HEK293 (cell line): ENCODE results near the gene DGCR2.

ENCODE experiments used
- CTCF ChIA-PET: fragments of 350-600 bp; formaldehyde crosslinking; extraction: SDS; loops from one replicate; lab custom pipeline; 2021; ENCODE audit warnings: antibody characterized with exemption; lab: Yijun Ruan, JAX
- POLR2A ChIA-PET: fragments of 300-600 bp; formaldehyde crosslinking; extraction: SDS; loops from one replicate; lab custom pipeline; 2020; ENCODE audit warnings: antibody characterized with exemption, inconsistent platforms; lab: Yijun Ruan, JAX
- H3K27ac ChIP-seq: fragments of 200-500 bp; sonication (Bioruptor generic); 2 replicates; pipeline ENCODE4 v1.5.1; 2014; ENCODE audit warnings: low read depth, low read length, control low read depth, inconsistent platforms; ENCODE audit errors: extremely low read depth
- H3K36me3 ChIP-seq, 2 experiments: fragments of 200-500 bp in 1 of 2; sonication (Bioruptor generic) in 1 of 2; 1 replicate in 1 of 2; 2 replicates in 1 of 2; pipeline ENCODE4 v1.5.1; 2014 to 2017; ENCODE audit warnings: inconsistent platforms in 2 of 2, low read length in 2 of 2; ENCODE audit not compliant: control insufficient read depth in 2 of 2, insufficient read depth in 1 of 2
- H3K4me1 ChIP-seq: fragments of 200-500 bp; sonication (Bioruptor generic); 2 replicates; pipeline ENCODE4 v1.5.1; 2014; ENCODE audit warnings: mild to moderate bottlenecking, low read length, inconsistent platforms; ENCODE audit not compliant: control insufficient read depth, insufficient read depth
- H3K4me3 ChIP-seq: 2 replicates; pipeline ENCODE4 v1.5.1; 2011; ENCODE audit warnings: low read depth, mild to moderate bottlenecking, control low read depth, low read length, moderate library complexity
- H3K9me3 ChIP-seq: fragments of 200-500 bp; sonication (Bioruptor generic); 2 replicates; pipeline ENCODE4 v1.5.1; 2014; ENCODE audit warnings: low read depth, low read length, inconsistent platforms; ENCODE audit not compliant: control insufficient read depth, insufficient read depth
- KLF7 ChIP-seq: fragments of 450-650 bp; formaldehyde crosslinking; IDR thresholded peaks from 2 replicates; pipeline ENCODE4 v1.5.1; 2016; ENCODE audit warnings: missing biosample characterization, missing genetic modification characterization, borderline replicate concordance
- ZBTB8A ChIP-seq: fragments of 450-650 bp; formaldehyde crosslinking; IDR thresholded peaks from 2 replicates; pipeline ENCODE4 v1.5.1; 2016; ENCODE audit warnings: missing biosample characterization, missing genetic modification characterization
- ZFHX2 ChIP-seq: fragments of 450-650 bp; formaldehyde crosslinking; conservative IDR thresholded peaks from 2 replicates; pipeline ENCODE4 v1.5.1; 2016; ENCODE audit warnings: missing biosample characterization, missing genetic modification characterization
- ZFP37 ChIP-seq: fragments of 450-650 bp; formaldehyde crosslinking; IDR thresholded peaks from 2 replicates; pipeline ENCODE4 v1.5.1; 2016; ENCODE audit warnings: missing biosample characterization, missing genetic modification characterization
- ZNF223 ChIP-seq: fragments of 450-650 bp; formaldehyde crosslinking; IDR thresholded peaks from 2 replicates; pipeline ENCODE4 v1.5.1; 2016; ENCODE audit warnings: missing biosample characterization, missing genetic modification characterization
- ZNF248 ChIP-seq: fragments of 450-650 bp; formaldehyde crosslinking; IDR thresholded peaks from 2 replicates; pipeline ENCODE4 v1.5.1; 2017; ENCODE audit warnings: missing biosample characterization, missing genetic modification characterization
- ZNF521 ChIP-seq: fragments of 450-650 bp; formaldehyde crosslinking; IDR thresholded peaks from 2 replicates; pipeline ENCODE4 v1.5.1; 2017; ENCODE audit warnings: missing biosample characterization, mild to moderate bottlenecking, missing genetic modification characterization
- ZNF549 ChIP-seq: fragments of 450-650 bp; IDR thresholded peaks from 2 replicates; pipeline ENCODE4 v1.5.1; 2018; ENCODE audit warnings: missing biosample characterization, missing genetic modification characterization, mild to moderate bottlenecking, inconsistent platforms, moderate library complexity
- ZNF558 ChIP-seq: fragments of 450-650 bp; formaldehyde crosslinking; IDR thresholded peaks from 2 replicates; pipeline ENCODE4 v1.5.1; 2016; ENCODE audit warnings: missing biosample characterization, missing genetic modification characterization
- ZNF571 ChIP-seq: fragments of 450-650 bp; formaldehyde crosslinking; IDR thresholded peaks from 2 replicates; pipeline ENCODE4 v1.5.0; 2017; ENCODE audit warnings: missing biosample characterization, missing genetic modification characterization
- ZNF707 ChIP-seq: fragments of 450-650 bp; formaldehyde crosslinking; IDR thresholded peaks from 2 replicates; pipeline ENCODE4 v1.5.1; 2016; ENCODE audit warnings: missing biosample characterization, missing genetic modification characterization
- ZNF76 ChIP-seq: fragments of 450-650 bp; formaldehyde crosslinking; IDR thresholded peaks from 2 replicates; pipeline ENCODE4; 2016; ENCODE audit warnings: low read depth, missing biosample characterization, missing genetic modification characterization, borderline replicate concordance
- ZNF837 ChIP-seq: fragments of 450-650 bp; formaldehyde crosslinking; IDR thresholded peaks from 2 replicates; pipeline ENCODE4 v1.5.1; 2016; ENCODE audit warnings: missing biosample characterization, missing genetic modification characterization
- ZSCAN30 ChIP-seq: fragments of 450-650 bp; IDR thresholded peaks from 2 replicates; pipeline ENCODE4 v1.5.1; 2018; ENCODE audit warnings: missing biosample characterization, mild to moderate bottlenecking, missing genetic modification characterization, moderate library complexity
- ZXDB ChIP-seq: fragments of 450-650 bp; formaldehyde crosslinking; IDR thresholded peaks from 2 replicates; pipeline ENCODE4 v1.5.1; 2016; ENCODE audit warnings: missing biosample characterization, missing genetic modification characterization
- TF ChIP-seq, protein P1 (sequence below): sonication (generic); formaldehyde crosslinking; IDR thresholded peaks from 2 replicates; pipeline ENCODE4 v1.8.1; 2022; ENCODE audit warnings: mild to moderate bottlenecking, moderate library complexity, missing genetic modification reagents
- TF ChIP-seq, protein P2 (sequence below): fragments of 450-650 bp; formaldehyde crosslinking; IDR thresholded peaks from 2 replicates; pipeline ENCODE4 v1.5.1; 2017; ENCODE audit warnings: missing biosample characterization, mild to moderate bottlenecking, missing genetic modification characterization, moderate library complexity
- TF ChIP-seq, protein P3 (sequence below): fragments of 450-650 bp; formaldehyde crosslinking; IDR thresholded peaks from 2 replicates; pipeline ENCODE4 v1.5.1; 2016; ENCODE audit warnings: missing biosample characterization, missing genetic modification characterization
- TF ChIP-seq, protein P4 (sequence below): fragments of 450-650 bp; formaldehyde crosslinking; conservative IDR thresholded peaks from 2 replicates; pipeline ENCODE4 v1.5.1; 2016; ENCODE audit warnings: low read depth, missing biosample characterization, missing genetic modification characterization
- TF ChIP-seq, protein P5 (sequence below): fragments of 450-650 bp; formaldehyde crosslinking; IDR thresholded peaks from 2 replicates; pipeline ENCODE4 v1.5.1; 2016; ENCODE audit warnings: missing biosample characterization, missing genetic modification characterization

The DGCR2 gene

DNA sequence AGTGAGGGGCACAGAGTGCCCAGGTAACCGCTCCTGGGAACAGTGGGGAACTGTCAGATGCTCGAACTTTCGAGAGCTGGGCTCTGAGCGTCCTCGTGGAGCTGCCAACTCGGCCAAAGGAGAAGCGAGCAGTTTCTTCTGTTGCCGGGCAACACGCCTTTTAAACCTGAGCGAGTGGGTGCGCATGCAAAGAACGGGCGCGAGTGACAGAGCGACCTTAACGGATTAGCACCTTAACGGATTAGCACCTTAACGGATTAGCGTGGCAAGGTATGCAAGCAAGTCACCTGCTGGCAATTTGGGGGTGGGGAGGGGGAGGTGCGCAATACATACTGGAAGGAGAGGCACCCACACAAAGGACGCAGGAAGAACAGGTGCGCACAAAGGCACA lies 124.3 kb downstream of the DGCR2 start:
- TF ChIP-seq, protein P1, sequence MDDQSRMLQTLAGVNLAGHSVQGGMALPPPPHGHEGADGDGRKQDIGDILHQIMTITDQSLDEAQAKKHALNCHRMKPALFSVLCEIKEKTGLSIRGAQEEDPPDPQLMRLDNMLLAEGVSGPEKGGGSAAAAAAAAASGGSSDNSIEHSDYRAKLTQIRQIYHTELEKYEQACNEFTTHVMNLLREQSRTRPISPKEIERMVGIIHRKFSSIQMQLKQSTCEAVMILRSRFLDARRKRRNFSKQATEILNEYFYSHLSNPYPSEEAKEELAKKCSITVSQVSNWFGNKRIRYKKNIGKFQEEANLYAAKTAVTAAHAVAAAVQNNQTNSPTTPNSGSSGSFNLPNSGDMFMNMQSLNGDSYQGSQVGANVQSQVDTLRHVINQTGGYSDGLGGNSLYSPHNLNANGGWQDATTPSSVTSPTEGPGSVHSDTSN: no peak
- TF ChIP-seq ZNF549 (tag by site-specific recombination): no peak
- TF ChIP-seq, protein P2, sequence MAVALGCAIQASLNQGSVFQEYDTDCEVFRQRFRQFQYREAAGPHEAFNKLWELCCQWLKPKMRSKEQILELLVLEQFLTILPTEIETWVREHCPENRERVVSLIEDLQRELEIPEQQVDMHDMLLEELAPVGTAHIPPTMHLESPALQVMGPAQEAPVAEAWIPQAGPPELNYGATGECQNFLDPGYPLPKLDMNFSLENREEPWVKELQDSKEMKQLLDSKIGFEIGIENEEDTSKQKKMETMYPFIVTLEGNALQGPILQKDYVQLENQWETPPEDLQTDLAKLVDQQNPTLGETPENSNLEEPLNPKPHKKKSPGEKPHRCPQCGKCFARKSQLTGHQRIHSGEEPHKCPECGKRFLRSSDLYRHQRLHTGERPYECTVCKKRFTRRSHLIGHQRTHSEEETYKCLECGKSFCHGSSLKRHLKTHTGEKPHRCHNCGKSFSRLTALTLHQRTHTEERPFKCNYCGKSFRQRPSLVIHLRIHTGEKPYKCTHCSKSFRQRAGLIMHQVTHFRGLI (tag by site-specific recombination): no peak
- H3K4me1 ChIP-seq: no peaks in the 10 kb centered on the region
- H3K4me3 ChIP-seq: no peak overlapping the region
- H3K36me3 ChIP-seq: no peaks in the 10 kb centered on the region
- POLR2A ChIA-PET: no interaction called here
- CTCF ChIA-PET: interaction anchor here (0.7 to 2.3 kb wide), 5 partner anchors 10 to 61 kb away, joined by 3 to 10 read pairs (median 5); no protein-coding TSS in a partner anchor
- H3K27ac ChIP-seq: no peak overlapping the region
- no peaks in the 10 kb centered on the region for H3K9me3 ChIP-seq

DNA sequence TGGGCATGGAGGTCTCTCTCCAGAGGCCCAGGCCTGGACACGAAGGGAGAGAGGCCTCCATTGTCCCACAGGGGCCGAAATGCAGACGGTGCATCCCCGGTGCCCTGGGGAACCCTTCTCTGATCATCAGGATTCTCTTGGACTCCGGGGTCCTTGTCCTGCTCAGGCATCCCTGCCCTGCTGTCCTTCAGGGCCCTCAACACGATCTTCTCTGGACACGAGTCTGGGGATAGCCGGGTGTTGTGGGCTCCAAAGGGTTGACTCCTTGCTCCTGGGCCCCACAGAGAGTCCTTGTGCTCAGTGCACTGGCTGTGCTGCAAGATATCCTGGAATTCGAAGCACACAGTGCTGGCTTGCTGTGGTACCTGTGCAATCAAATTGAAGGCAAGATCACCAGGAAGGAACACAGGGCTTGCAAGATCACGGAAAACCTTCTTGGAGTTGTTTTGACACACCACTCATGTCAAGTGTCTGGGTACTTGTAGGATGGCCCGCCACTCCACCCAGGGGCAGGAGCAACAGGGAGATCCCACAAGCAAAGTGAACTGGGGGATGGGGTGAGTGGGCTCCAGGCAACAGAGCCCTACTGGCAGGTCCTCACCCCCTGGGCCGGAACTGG lies 124.8 kb downstream of the DGCR2 start:
- ChIA-PET CTCF (interaction anchor here (0.7 to 1.1 kb wide), 3 partner anchors 41 to 127 kb away, joined by 3 to 4 read pairs (median 3); no protein-coding TSS in a partner anchor), POLR2A (no interaction called here)
- no peaks in the 10 kb centered on the region for H3K9me3 ChIP-seq
- H3K4me3 ChIP-seq: no peak overlapping the region
- H3K27ac ChIP-seq: no peak overlapping the region
- TF ChIP-seq, protein P3, sequence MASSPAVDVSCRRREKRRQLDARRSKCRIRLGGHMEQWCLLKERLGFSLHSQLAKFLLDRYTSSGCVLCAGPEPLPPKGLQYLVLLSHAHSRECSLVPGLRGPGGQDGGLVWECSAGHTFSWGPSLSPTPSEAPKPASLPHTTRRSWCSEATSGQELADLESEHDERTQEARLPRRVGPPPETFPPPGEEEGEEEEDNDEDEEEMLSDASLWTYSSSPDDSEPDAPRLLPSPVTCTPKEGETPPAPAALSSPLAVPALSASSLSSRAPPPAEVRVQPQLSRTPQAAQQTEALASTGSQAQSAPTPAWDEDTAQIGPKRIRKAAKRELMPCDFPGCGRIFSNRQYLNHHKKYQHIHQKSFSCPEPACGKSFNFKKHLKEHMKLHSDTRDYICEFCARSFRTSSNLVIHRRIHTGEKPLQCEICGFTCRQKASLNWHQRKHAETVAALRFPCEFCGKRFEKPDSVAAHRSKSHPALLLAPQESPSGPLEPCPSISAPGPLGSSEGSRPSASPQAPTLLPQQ (tag by site-specific recombination): no peak
- TF ChIP-seq ZBTB8A (no peak), ZNF558 (no peak), ZNF248 (no peak), ZNF76 (tag by site-specific recombination) (no peak), ZNF521 (tag by site-specific recombination) (no peak), ZFHX2 (tag by site-specific recombination) (no peak), ZSCAN30 (no peak), ZNF837 (tag by site-specific recombination) (no peak), ZXDB (tag by site-specific recombination) (no peak), ZFP37 (no peak), ZNF571 (tag by site-specific recombination) (no peak), KLF7 (tag by site-specific recombination) (no peak), ZNF223 (tag by site-specific recombination) (no peak), ZNF707 (tag by site-specific recombination) (no peak)
- TF ChIP-seq, protein P4, sequence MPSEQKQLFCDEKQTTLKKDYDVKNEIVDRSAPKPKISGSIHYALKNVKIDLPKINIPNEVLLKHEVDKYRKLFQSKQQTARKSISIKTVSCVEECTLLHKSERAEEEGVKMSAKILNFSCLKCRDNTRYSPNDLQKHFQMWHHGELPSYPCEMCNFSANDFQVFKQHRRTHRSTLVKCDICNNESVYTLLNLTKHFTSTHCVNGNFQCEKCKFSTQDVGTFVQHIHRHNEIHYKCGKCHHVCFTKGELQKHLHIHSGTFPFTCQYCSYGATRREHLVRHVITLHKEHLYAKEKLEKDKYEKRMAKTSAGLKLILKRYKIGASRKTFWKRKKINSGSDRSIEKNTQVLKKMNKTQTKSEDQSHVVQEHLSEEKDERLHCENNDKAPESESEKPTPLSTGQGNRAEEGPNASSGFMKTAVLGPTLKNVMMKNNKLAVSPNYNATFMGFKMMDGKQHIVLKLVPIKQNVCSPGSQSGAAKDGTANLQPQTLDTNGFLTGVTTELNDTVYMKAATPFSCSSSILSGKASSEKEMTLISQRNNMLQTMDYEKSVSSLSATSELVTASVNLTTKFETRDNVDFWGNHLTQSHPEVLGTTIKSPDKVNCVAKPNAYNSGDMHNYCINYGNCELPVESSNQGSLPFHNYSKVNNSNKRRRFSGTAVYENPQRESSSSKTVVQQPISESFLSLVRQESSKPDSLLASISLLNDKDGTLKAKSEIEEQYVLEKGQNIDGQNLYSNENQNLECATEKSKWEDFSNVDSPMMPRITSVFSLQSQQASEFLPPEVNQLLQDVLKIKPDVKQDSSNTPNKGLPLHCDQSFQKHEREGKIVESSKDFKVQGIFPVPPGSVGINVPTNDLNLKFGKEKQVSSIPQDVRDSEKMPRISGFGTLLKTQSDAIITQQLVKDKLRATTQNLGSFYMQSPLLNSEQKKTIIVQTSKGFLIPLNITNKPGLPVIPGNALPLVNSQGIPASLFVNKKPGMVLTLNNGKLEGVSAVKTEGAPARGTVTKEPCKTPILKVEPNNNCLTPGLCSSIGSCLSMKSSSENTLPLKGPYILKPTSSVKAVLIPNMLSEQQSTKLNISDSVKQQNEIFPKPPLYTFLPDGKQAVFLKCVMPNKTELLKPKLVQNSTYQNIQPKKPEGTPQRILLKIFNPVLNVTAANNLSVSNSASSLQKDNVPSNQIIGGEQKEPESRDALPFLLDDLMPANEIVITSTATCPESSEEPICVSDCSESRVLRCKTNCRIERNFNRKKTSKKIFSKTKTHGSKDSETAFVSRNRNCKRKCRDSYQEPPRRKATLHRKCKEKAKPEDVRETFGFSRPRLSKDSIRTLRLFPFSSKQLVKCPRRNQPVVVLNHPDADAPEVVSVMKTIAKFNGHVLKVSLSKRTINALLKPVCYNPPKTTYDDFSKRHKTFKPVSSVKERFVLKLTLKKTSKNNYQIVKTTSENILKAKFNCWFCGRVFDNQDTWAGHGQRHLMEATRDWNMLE (tag by site-specific recombination): no peak
- TF ChIP-seq, protein P5, sequence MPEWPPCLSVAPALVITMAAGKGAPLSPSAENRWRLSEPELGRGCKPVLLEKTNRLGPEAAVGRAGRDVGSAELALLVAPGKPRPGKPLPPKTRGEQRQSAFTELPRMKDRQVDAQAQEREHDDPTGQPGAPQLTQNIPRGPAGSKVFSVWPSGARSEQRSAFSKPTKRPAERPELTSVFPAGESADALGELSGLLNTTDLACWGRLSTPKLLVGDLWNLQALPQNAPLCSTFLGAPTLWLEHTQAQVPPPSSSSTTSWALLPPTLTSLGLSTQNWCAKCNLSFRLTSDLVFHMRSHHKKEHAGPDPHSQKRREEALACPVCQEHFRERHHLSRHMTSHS (tag by site-specific recombination): no peak
- TF ChIP-seq, protein P1: no peak
- H3K4me1 ChIP-seq: no peaks in the 10 kb centered on the region
- H3K36me3 ChIP-seq: no peaks in the 10 kb centered on the region
